T-helper 1 cell treated with Interleukin-12 subunit alpha and Interleukin-12 subunit beta and Interleukin-4 antibody, amounts not matched to agents 30 μg/mL and 1 μg/mL, for 36 hours (primary cell): ENCODE results near the gene R3HDM2.
A peak's percentile ranks its signal among the peaks of the same experiment; 100 is the strongest.

Experiments
- H3K27ac Mint-ChIP-seq: one replicate; pipeline ENCODE4 v1.8.0; 2021; ENCODE audit warnings: mild to moderate bottlenecking, mixed read lengths
- H3K27me3 Mint-ChIP-seq: one replicate; pipeline ENCODE4 v1.8.0; 2021; ENCODE audit warnings: low read depth, mixed read lengths
- H3K36me3 Mint-ChIP-seq: one replicate; pipeline ENCODE4 v1.8.0; 2021; ENCODE audit warnings: low read depth, mixed read lengths
- H3K4me1 Mint-ChIP-seq: one replicate; pipeline ENCODE4 v1.8.0; 2021; ENCODE audit warnings: low read depth, mixed read lengths
- H3K4me3 Mint-ChIP-seq: one replicate; pipeline ENCODE4 v1.8.0; 2021; ENCODE audit warnings: mild to moderate bottlenecking, moderate library complexity, mixed read lengths
- H3K9me3 Mint-ChIP-seq: one replicate; pipeline ENCODE4 v1.8.0; 2021; ENCODE audit warnings: mixed read lengths

R3HDM2 gene

DNA sequence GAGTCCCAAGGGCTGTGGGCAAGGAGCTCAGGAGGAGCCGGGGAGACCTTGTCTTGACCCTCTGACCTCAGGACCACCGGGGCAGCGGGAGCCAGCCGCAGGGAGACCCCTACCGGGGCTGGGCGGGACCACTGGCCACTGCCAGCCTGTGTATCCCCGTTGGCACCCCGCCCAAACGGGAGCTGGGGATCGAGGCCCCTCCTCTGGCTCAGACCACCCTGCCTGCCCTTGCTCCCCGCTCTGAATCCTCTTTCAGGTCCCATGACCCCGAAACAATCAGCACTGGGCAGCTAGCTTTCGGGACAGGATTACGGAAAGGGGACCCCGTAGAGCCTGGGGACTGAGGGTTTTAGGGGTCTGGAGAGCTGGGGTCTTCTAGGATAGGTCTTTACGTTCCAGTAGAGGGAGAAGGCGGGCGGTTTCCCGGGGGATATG, 30.0 kb upstream of the R3HDM2 start:
- no peaks in the 10 kb centered on the region for H3K9me3 Mint-ChIP-seq

DNA sequence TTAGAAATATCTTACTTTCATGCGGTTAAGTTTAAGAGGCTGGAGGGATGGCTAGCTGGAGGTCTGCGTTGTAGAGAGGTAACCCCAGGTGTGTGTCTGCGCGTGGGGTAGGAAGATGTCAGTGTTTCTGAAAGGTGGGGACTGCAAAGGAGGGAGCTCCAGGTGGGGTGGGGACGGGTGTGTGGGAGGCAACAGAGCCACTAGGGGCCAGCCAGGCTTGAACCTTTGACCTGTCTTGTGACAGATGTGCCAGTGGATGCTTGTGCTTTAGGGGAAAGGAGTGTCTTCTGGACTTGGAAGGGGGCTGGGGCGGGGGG, 29.6 kb upstream of the R3HDM2 start:
- Mint-ChIP-seq H3K4me3 (peak overlapping the region; percentile 78), H3K4me1 (peaks cover 52% of the 10 kb centered on the region), H3K27me3 (peaks cover 22% of the 10 kb centered on the region), H3K27ac (peak overlapping the region; percentile 62), H3K36me3 (no peaks in the 10 kb centered on the region), H3K9me3 (no peaks in the 10 kb centered on the region)

More for the DNA sequence above, 30.0 kb upstream of the R3HDM2 start:
- Mint-ChIP-seq H3K4me3 (peak overlapping the region; percentile 76), H3K4me1 (peaks cover 49% of the 10 kb centered on the region), H3K27ac (no peak overlapping the region), H3K36me3 (no peaks in the 10 kb centered on the region), H3K27me3 (peaks cover 22% of the 10 kb centered on the region)

DNA sequence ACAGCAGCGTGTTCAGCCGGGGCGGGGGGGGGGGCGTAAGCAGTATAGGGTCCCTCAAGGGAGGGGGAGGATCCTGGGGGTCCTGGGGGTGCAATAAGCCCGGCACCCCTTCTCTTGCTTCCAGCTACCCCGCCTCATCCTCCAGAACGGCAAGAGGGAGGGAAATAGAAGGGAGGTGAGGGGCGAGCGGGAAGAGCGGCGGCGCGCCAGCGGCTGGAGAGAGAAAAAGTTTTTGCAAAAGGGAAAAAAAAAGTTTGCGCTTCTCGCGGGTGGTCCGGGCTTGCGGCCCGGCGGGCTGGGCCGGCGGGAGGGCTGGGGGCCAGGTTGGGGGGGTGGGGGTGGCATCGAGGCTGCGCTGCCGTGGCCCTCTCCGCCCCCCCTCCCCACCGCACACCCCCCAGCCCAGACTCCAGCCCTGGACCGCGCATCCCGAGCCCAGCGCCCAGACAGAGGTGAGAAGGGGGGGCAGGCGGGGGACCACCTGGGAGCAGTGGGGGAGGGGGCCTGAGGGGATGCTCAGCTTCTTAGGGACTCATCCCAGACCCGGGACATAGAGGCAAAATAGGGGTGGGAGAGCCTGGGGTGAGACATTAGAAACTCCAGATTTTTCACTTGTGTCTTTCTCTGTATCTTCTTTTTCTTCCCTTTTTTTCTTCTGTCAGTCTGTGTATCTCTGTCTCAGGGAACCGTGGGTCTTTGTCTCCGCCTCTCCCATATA, 29.1 kb upstream of the R3HDM2 start, which contains the start of gene GLI1:
Gene GLI1 (plus strand): TSS at position 36 of the 718 bp plus-strand sequence. CDS start 3,907 bp downstream, outside the sequence.
- Mint-ChIP-seq H3K27me3 (peaks cover 22% of the 10 kb centered on the region), H3K4me1 (peaks cover 50% of the 10 kb centered on the region), H3K27ac (peak within 1 kb of the TSS; percentile 92), H3K36me3 (no peaks in the 10 kb centered on the region), H3K4me3 (peak within 1 kb of the TSS; percentile 93), H3K9me3 (no peaks in the 10 kb centered on the region)

DNA sequence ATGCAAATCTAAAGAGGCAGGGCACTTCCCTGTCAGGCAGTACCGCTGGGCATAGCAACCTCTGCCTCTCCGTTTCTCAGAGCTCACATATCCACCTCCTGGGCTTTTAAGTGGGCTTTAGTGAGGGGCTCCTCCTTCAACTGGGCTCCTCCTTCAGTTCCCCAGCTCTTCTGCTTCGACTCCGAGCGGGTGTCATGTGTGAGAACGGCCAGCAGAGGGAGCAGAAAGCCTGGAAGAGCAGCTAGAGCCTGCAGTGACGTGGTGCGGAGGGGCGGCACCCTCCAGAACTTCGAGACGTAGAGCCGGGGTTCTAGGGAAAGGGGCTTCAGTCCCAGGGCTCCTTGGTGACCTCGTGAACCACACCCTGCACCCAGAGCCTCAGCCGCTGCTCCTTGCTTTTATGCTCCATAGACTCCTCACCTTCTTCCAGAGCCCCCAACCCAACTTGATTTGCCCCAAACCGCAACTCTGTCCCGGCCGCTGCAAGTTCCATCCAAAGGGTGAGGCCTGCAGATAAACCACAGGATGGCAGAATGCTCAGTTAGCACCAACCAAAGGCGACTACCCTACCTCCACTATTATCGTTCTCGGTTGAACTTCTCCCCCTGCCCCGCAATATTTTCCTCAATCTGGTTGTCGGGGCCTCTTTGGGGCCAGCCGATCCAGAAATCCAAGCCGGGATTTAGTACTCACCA, 28.4 kb upstream of the R3HDM2 start:
- peaks cover 47% of the 10 kb centered on the region for H3K4me1 Mint-ChIP-seq
- peaks cover 22% of the 10 kb centered on the region for H3K27me3 Mint-ChIP-seq
- no peaks in the 10 kb centered on the region for H3K9me3 Mint-ChIP-seq
- H3K4me3 Mint-ChIP-seq = peak overlapping the region; percentile 93
- no peaks in the 10 kb centered on the region for H3K36me3 Mint-ChIP-seq
- H3K27ac Mint-ChIP-seq = peak overlapping the region; percentile 92

DNA sequence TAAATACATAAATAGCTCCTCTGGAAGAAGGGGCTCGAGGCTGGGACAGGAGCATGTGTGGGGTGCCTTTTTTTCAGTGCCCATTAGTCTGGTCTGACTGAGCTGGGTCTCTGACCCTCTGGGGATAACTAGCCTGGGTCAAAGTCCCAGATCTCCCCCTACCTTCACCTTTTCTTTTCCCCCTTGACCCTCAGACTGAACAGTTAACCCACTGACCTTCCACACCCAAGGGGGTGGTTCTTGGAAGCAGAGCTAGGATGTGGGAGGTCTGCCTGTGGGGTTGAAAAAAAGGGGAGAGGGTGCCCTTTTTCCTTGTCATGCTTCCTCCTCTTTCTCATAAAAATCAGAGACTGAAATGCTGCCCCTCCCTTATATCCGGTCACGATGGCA, 27.8 kb upstream of the R3HDM2 start:
- Mint-ChIP-seq H3K9me3 (no peaks in the 10 kb centered on the region), H3K27me3 (peaks cover 22% of the 10 kb centered on the region), H3K27ac (peak overlapping the region; percentile 92), H3K36me3 (no peaks in the 10 kb centered on the region), H3K4me3 (peak overlapping the region; percentile 93), H3K4me1 (peaks cover 42% of the 10 kb centered on the region)

DNA sequence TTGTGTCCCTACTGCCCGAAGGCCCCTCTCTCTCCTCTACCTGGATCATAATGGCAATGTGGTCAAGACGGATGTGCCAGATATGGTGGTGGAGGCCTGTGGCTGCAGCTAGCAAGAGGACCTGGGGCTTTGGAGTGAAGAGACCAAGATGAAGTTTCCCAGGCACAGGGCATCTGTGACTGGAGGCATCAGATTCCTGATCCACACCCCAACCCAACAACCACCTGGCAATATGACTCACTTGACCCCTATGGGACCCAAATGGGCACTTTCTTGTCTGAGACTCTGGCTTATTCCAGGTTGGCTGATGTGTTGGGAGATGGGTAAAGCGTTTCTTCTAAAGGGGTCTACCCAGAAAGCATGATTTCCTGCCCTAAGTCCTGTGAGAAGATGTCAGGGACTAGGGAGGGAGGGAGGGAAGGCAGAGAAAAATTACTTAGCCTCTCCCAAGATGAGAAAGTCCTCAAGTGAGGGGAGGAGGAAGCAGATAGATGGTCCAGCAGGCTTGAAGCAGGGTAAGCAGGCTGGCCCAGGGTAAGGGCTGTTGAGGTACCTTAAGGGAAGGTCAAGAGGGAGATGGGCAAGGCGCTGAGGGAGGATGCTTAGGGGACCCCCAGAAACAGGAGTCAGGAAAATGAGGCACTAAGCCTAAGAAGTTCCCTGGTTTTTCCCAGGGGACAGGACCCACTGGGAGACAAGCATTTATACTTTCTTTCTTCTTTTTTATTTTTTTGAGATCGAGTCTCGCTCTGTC, 26.1 kb upstream of the R3HDM2 start:
- Mint-ChIP-seq H3K9me3 (no peaks in the 10 kb centered on the region), H3K36me3 (no peaks in the 10 kb centered on the region), H3K4me1 (peaks cover 29% of the 10 kb centered on the region), H3K27me3 (peaks cover 16% of the 10 kb centered on the region), H3K27ac (no peak overlapping the region), H3K4me3 (no peak overlapping the region)

DNA sequence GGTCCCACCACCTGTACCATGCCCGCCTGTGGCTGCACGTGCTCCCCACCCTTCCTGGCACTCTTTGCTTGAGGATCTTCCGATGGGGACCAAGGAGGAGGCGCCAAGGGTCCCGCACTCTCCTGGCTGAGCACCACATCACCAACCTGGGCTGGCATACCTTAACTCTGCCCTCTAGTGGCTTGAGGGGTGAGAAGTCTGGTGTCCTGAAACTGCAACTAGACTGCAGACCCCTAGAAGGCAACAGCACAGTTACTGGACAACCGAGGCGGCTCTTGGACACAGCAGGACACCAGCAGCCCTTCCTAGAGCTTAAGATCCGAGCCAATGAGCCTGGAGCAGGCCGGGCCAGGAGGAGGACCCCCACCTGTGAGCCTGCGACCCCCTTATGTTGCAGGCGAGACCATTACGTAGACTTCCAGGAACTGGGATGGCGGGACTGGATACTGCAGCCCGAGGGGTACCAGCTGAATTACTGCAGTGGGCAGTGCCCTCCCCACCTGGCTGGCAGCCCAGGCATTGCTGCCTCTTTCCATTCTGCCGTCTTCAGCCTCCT, 25.4 kb upstream of the R3HDM2 start:
- Mint-ChIP-seq H3K9me3 (no peaks in the 10 kb centered on the region), H3K36me3 (no peaks in the 10 kb centered on the region), H3K4me1 (peaks cover 25% of the 10 kb centered on the region), H3K27me3 (peaks cover 10% of the 10 kb centered on the region), H3K27ac (peak overlapping the region; percentile 73), H3K4me3 (peak overlapping the region; percentile 65)

DNA sequence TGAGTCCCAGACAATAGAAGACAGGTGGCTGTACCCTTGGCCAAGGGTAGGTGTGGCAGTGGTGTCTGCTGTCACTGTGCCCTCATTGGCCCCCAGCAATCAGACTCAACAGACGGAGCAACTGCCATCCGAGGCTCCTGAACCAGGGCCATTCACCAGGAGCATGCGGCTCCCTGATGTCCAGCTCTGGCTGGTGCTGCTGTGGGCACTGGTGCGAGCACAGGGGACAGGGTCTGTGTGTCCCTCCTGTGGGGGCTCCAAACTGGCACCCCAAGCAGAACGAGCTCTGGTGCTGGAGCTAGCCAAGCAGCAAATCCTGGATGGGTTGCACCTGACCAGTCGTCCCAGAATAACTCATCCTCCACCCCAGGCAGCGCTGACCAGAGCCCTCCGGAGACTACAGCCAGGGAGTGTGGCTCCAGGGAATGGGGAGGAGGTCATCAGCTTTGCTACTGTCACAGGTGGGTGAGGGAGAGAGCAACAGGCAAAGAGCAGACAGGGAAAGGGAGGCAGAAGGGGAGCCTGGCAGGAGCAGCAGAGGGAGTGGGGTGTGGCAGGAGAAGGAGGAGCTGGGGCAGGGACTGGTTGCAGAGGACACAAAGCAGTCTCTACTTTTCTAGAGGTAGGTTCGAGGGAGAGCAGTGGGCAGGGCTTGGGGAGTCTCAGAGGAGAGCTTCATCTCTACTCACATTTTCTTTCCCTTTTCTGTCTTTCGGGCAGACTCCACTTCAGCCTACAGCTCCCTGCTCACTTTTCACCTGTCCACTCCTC, 24.7 kb upstream of the R3HDM2 start:
- no peaks in the 10 kb centered on the region for H3K36me3 Mint-ChIP-seq
- peaks cover 5% of the 10 kb centered on the region for H3K27me3 Mint-ChIP-seq
- peak overlapping the region; percentile 65 for H3K4me3 Mint-ChIP-seq
- peaks cover 21% of the 10 kb centered on the region for H3K4me1 Mint-ChIP-seq
- H3K9me3 Mint-ChIP-seq = no peaks in the 10 kb centered on the region
- H3K27ac Mint-ChIP-seq = peak overlapping the region; percentile 73

DNA sequence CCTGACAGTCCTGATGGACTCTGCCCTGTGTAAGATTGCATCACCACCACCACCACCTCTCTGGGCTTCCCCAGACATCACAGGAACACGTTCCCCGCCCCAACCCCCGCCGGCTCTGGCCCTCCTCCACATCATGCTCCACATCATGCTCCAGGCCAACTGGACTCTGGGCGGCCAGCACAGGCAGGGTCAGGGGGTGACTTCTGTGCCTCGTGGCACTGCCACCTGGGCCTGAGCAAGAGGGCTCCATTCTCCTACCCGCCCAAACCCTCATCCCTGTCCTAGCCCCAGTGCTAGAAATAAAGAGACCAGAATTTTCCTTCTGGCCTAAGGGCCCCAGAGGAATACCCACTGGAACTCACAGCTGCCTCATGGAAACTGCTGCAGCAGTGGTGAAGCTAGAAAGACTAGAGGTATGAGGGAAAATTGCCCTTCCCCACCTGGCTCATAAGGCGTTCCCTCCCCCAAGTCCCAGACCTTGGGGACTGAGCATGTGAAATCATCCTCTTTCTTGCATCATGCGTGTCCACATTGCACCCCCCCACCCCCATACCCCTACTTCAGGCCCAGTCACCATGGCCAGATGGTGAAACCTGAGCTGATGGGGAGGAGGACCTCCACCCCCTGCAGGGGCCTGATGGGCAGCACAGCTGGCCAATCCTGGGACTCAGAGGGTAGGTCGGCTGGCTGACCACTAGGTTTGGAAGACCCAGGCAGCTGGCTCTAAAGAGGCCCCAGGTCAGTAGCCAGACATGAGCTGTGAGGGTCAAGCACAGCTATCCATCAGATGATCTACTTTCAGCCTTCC, 23.9 kb upstream of the R3HDM2 start, which contains the start of gene INHBE:
Gene INHBE (plus strand): TSS at position 742 of the 808 bp plus-strand sequence. CDS start 230 bp downstream, outside the sequence.
- Mint-ChIP-seq H3K27me3 (no peaks in the 10 kb centered on the region), H3K4me3 (peak within 1 kb of the TSS; percentile 65), H3K27ac (peak within 1 kb of the TSS; percentile 73), H3K4me1 (peaks cover 17% of the 10 kb centered on the region), H3K9me3 (no peaks in the 10 kb centered on the region), H3K36me3 (no peaks in the 10 kb centered on the region)

DNA sequence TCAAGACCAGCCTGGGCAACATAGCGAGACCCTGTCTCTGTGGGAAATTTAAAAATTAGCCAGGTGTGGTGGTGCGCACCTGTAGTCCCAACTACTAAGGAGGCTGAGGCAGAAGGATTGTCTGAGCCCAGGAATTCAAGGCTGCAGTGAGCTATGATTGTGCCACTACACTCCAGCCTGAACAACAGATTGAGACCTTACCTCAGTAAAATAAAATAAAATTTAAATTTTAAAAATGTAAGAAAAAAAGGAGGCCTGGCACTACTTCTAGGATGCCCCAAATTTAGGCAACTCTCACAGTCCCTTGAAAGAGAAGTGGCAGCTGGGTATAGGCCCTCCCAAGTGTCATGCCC, 23.3 kb upstream of the R3HDM2 start:
- H3K36me3 Mint-ChIP-seq = no peaks in the 10 kb centered on the region
- H3K4me1 Mint-ChIP-seq = peaks cover 12% of the 10 kb centered on the region
- H3K9me3 Mint-ChIP-seq = no peaks in the 10 kb centered on the region
- H3K4me3 Mint-ChIP-seq = no peak overlapping the region
- H3K27me3 Mint-ChIP-seq = no peaks in the 10 kb centered on the region
- no peak overlapping the region for H3K27ac Mint-ChIP-seq

DNA sequence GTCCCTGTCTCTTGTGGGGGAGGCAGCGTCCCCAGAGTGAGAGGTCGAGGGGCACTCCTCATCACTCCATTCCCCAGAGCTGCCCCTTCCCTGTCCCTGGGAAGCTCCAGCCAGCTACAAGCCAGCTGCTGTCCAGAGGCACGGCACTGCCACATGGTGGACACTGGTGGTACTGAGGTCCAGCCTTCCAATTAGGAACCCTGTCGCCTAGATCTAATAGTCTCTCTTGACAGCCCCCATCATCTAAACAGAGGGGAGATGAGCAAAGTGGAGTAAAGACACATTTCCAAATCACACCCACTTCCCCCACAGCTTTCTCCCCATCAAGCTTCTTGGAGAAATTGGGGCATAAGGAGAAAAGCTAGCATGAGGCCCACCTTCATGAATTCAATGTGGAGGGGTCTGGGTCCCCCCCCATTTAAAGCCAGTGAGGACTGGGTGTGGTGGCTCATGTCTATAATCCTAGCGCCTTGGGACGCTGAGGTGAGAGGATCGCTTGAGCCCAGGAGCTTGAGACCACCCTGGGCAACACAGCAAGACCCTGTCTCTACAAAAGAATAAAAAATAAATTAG, 22.2 kb upstream of the R3HDM2 start:
- Mint-ChIP-seq H3K36me3 (no peaks in the 10 kb centered on the region), H3K27me3 (no peaks in the 10 kb centered on the region), H3K27ac (no peak overlapping the region), H3K9me3 (no peaks in the 10 kb centered on the region), H3K4me3 (no peak overlapping the region), H3K4me1 (peaks cover 6% of the 10 kb centered on the region)

DNA sequence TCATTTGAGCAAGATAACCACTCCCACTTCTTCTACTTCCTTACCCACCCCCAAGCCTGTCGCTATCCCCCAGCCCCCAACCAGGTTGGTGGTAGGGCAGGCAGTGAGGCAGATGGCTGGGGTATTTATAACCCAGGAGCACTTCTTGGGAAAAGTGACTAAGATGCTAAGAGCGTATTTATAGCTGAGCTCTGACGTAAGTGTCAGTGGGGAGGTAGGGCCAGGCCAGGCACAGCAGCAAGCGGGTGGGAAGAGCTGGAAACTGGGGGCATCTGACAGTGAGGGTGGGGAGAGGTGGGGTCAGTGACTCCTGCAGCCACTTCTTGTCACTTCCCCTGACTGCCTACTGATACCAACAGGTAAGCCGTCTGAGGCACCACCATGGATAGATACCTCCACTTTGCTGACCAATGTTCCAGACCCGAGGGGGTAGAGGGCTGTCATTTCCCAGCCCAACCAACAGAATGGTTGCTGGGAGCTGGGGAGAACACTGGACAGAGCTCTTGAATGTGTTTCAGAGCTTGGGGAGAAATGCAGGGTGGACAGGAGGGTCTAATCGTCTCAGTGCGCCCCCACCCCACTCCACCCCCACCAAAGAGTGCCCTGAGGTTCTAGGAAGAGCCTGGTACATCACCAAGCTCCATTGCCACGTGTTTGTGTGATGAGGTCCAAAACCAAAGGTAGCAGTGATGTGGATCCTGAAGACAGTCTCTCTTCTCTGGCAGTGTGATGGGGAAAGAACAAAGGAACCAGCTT, 21.5 kb upstream of the R3HDM2 start:
- no peak overlapping the region for H3K4me3 Mint-ChIP-seq
- H3K36me3 Mint-ChIP-seq = no peaks in the 10 kb centered on the region
- peaks cover 6% of the 10 kb centered on the region for H3K4me1 Mint-ChIP-seq
- H3K27ac Mint-ChIP-seq = no peak overlapping the region
- H3K27me3 Mint-ChIP-seq = no peaks in the 10 kb centered on the region
- no peaks in the 10 kb centered on the region for H3K9me3 Mint-ChIP-seq
